OCI-LY7 (cell line): ENCODE results near the gene UTS2R. TPM values are rescaled to one million over a fixed set of nuclear protein-coding genes. Genes with fewer than 3 reads are reported as not detected.

Experiments
- BruUV-seq: library from RNA; stranded (reverse); fragments of 400-500 nt; replicated peaks from 2 replicates; lab custom pipeline; 2021; lab: Mats Ljungman, UMichigan
- CTCF ChIA-PET: fragments of 300-600 bp; sonication (Branson Sonifier 250); formaldehyde crosslinking; loops from one replicate; lab custom pipeline; 2022; ENCODE audit warnings: antibody characterized with exemption; ENCODE audit not compliant: unreplicated experiment; lab: Charles Lee
- POLR2A ChIA-PET: fragments of 300-600 bp; sonication (Branson Sonifier 250); formaldehyde crosslinking; loops from one replicate; lab custom pipeline; 2022; ENCODE audit warnings: antibody characterized with exemption; lab: Charles Lee
- DNase-seq: peaks from one replicate; pipeline ENCODE4 v3.0.0-alpha.2; 2015; ENCODE audit warnings: low spot score
- H2AFZ ChIP-seq: fragments of 200-600 bp; sonication (generic), shearing (Covaris generic); 2 replicates; pipeline ENCODE4 v1.6.1; 2014; ENCODE audit warnings: mild to moderate bottlenecking, antibody characterized with exemption, low read length, moderate library complexity
- H3K27ac ChIP-seq: fragments of 200-600 bp; sonication (generic); 2 replicates; pipeline ENCODE4 v1.5.1; 2014; ENCODE audit warnings: mixed run types, low read depth, mild to moderate bottlenecking, moderate library complexity, low read length, inconsistent platforms; ENCODE audit not compliant: poor library complexity, severe bottlenecking
- H3K36me3 ChIP-seq: fragments of 200-600 bp; sonication (generic); 2 replicates; pipeline ENCODE4 v1.6.1; 2014; ENCODE audit warnings: mild to moderate bottlenecking, antibody characterized with exemption, low read length, moderate library complexity, mixed read lengths; ENCODE audit not compliant: insufficient read depth
- H3K4me1 ChIP-seq: fragments of 200-600 bp; sonication (generic); 2 replicates; pipeline ENCODE4 v1.5.1; 2014; ENCODE audit warnings: mild to moderate bottlenecking, low read length; ENCODE audit not compliant: insufficient read depth, poor library complexity, severe bottlenecking
- H3K4me2 ChIP-seq: fragments of 200-600 bp; sonication (generic); 2 replicates; pipeline ENCODE4 v1.6.1; 2014; ENCODE audit warnings: mild to moderate bottlenecking, low read length
- H3K4me3 ChIP-seq: fragments of 200-600 bp; sonication (generic); 2 replicates; pipeline ENCODE4 v1.5.1; 2014; ENCODE audit warnings: mild to moderate bottlenecking, low read depth, low read length; ENCODE audit not compliant: poor library complexity, severe bottlenecking
- H3K79me2 ChIP-seq: fragments of 200-600 bp; sonication (generic); 2 replicates; pipeline ENCODE4 v1.6.1; 2016; ENCODE audit warnings: low read depth, mild to moderate bottlenecking, low read length, moderate library complexity, mixed read lengths; ENCODE audit not compliant: insufficient read depth
- H3K9me2 ChIP-seq: fragments of 200-600 bp; sonication (generic); 2 replicates; pipeline ENCODE4 v1.6.1; 2016; ENCODE audit warnings: mild to moderate bottlenecking, low read length, mixed read lengths; ENCODE audit not compliant: insufficient read depth
- H3K9me3 ChIP-seq: fragments of 200-600 bp; sonication (generic); 2 replicates; pipeline ENCODE4 v1.6.1; 2014; ENCODE audit warnings: mild to moderate bottlenecking, mixed run types, low read length, mixed read lengths
- H4K20me1 ChIP-seq: fragments of 200-600 bp; sonication (generic); 2 replicates; pipeline ENCODE4 v1.6.1; 2014; ENCODE audit warnings: mild to moderate bottlenecking, antibody characterized with exemption, low read length, moderate library complexity, mixed read lengths; ENCODE audit not compliant: insufficient read depth
- CTCF ChIP-seq: fragments of 200-600 bp; sonication (generic); conservative IDR thresholded peaks from 2 replicates; pipeline ENCODE4 v1.5.1; 2014; ENCODE audit warnings: mild to moderate bottlenecking, antibody characterized with exemption, low read length, moderate library complexity, mixed read lengths
- EZH2phosphoT487 ChIP-seq: fragments of 200-600 bp; sonication (generic); IDR thresholded peaks from 2 replicates; pipeline ENCODE4 v1.6.1; 2018; ENCODE audit warnings: low read depth, borderline replicate concordance, mild to moderate bottlenecking, mixed run types, antibody characterized with exemption, low read length, moderate library complexity, mixed read lengths
- intact Hi-C: fragments of 100-400 bp; cut with micrococcal nuclease; formaldehyde crosslinking; loops from one replicate; pipeline ENCODE4 v1.10.0; 2022; ENCODE audit not compliant: unreplicated experiment
- total RNA-seq, 2 experiments: library from RNA; depleted of rRNA in 1 of 2; stranded (reverse); fragments of >200 nt in 1 of 2; shearing (Covaris generic) in 1 of 2; gene quantifications; 2 replicates each; pipeline ENCODE4 v1.2.3, GENCODE V29; 2014 to 2022

Gene UTS2R
- total RNA-seq, 2 experiments from 2014 or later, result 17.4 to 36.3 TPM

- Histone ChIP-seq H3K4me1 (peaks cover 18% of the 10 kb centered on the region), H3K9me3 (no peaks in the 10 kb centered on the region), H4K20me1 (no peaks in the 10 kb centered on the region), H2AFZ (no peak overlapping the region), H3K27ac (no peak overlapping the region), H3K79me2 (no peaks in the 10 kb centered on the region), H3K4me2 (no peak overlapping the region), H3K9me2 (no peaks in the 10 kb centered on the region), H3K4me3 (no peak overlapping the region), H3K36me3 (peaks cover 23% of the 10 kb centered on the region)
- POLR2A ChIA-PET, result no interaction called here
- DNase-seq, result no peak
- intact Hi-C loops, result no loop called here
- no TSS peak for BruUV-seq
- CTCF ChIA-PET, result no interaction called here
- TF ChIP-seq CTCF (no peak), EZH2phosphoT487 (no peak)
Observed at GRCh38 chr17:82397449-82398335, 26.1 kb downstream of the UTS2R start.

- CTCF ChIA-PET, result no interaction called here
- Histone ChIP-seq H2AFZ (no peak overlapping the region), H3K79me2 (no peaks in the 10 kb centered on the region), H3K4me3 (no peak overlapping the region), H3K9me2 (no peaks in the 10 kb centered on the region), H3K4me2 (no peak overlapping the region), H3K36me3 (peaks cover 36% of the 10 kb centered on the region), H3K27ac (no peak overlapping the region), H3K4me1 (peaks cover 29% of the 10 kb centered on the region), H4K20me1 (no peaks in the 10 kb centered on the region), H3K9me3 (no peaks in the 10 kb centered on the region)
- DNase-seq, result no peak
- no TSS peak for BruUV-seq
- intact Hi-C loops, result no loop called here
- POLR2A ChIA-PET, result interaction anchor here (1.1 kb wide), 1 partner anchor 28 kb away, joined by 3 read pairs; no protein-coding TSS in a partner anchor
- TF ChIP-seq CTCF, result no peak
- no peak for TF ChIP-seq EZH2phosphoT487
Observed at GRCh38 chr17:82399041-82399441, 27.5 kb downstream of the UTS2R start.

GRCh38 chr17:82399601-82400101 is 28.1 kb downstream of the UTS2R start:
- H2AFZ ChIP-seq, result no peak overlapping the region
- no peaks in the 10 kb centered on the region for H4K20me1 ChIP-seq
- intact Hi-C loops, result no loop called here
- no peaks in the 10 kb centered on the region for H3K9me3 ChIP-seq
- peaks cover 41% of the 10 kb centered on the region for H3K36me3 ChIP-seq
- ChIA-PET CTCF (no interaction called here), POLR2A (interaction anchor here (1.1 kb wide), 1 partner anchor 29 kb away, joined by 3 read pairs; no protein-coding TSS in a partner anchor)
- no peaks in the 10 kb centered on the region for H3K79me2 ChIP-seq
- no peak overlapping the region for H3K27ac ChIP-seq
- no TSS peak for BruUV-seq
- H3K4me2 ChIP-seq, result no peak overlapping the region
- DNase-seq, result no peak
- H3K4me1 ChIP-seq, result peaks cover 29% of the 10 kb centered on the region
- H3K4me3 ChIP-seq, result no peak overlapping the region
- no peaks in the 10 kb centered on the region for H3K9me2 ChIP-seq
- TF ChIP-seq CTCF (no peak), EZH2phosphoT487 (no peak)
